ENCODE measurements around the gene PRR14L.

- no peak for TF ChIP-seq MYC (IDR thresholded peaks at IDR 0.05; ENCODE audit: low read depth, low read length)
- no peak for TF ChIP-seq POLR2A (IDR thresholded peaks at IDR 0.05; ENCODE audit: low read depth, low read length)
- no peak for TF ChIP-seq CTCF (IDR thresholded peaks at IDR 0.05; ENCODE audit: extremely low read depth in 1 of 2, insufficient read depth in 1 of 2, low read depth in 1 of 2, low read length in 2 of 2)
- no peak for TF ChIP-seq POLR2AphosphoS5 (IDR thresholded peaks at IDR 0.05; ENCODE audit: insufficient read depth, low read depth, low read length)
- no peak for TF ChIP-seq EZH2 (IDR thresholded peaks at IDR 0.05; ENCODE audit: borderline replicate concordance, low read depth, low read length, severe bottlenecking)
- TF ChIP-seq MAX (IDR thresholded peaks at IDR 0.05; ENCODE audit: insufficient read depth, insufficient read length): no peak
- no peak for TF ChIP-seq FOS (IDR thresholded peaks at IDR 0.05; ENCODE audit: borderline replicate concordance, insufficient read depth, low read length)
Measured at GRCh38 chr22:31691408-31691807, 58.5 kb downstream of the PRR14L start.

Data from endothelial cell of umbilical vein (primary cell).